Measurements from ENCODE around the gene CSTF3. TPM values are rescaled to one million over a fixed set of nuclear protein-coding genes. Genes with fewer than 3 reads are reported as not detected.

The CSTF3 gene
- total RNA-seq, 3 donors from 2014 or later, result 9.0 to 33.4 (median 15.7) TPM

DNA sequence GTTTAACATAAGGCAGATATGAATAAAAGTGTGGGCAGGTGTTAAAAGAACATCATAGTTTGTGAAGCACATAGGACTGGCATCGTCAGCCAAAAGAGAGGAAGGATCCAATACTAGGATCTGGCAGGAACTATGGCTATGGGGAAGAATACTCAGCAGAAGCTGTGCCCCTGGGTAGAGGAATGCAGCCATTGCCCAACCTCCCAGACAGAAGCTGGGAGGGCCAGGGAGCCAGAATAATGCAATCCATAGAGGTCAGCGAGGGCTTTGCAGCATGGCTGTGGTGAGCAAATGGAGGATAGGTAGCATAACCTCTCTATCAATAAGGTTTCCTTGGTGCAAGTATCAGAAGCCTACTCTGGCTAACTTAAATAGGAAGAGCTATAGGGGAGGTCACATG lies 11.7 kb upstream of the CSTF3 start:
- H3K9me3 ChIP-seq, result no peaks in the 10 kb centered on the region
- no peaks in the 10 kb centered on the region for H3K36me3 ChIP-seq
- intact Hi-C loops (cut with DNase I; ENCODE audit: low total_unique reads), result no loop called here
- H3K4me3 ChIP-seq, result no peak overlapping the region
- DNase-seq (ENCODE audit: low spot score in 2 of 2), result no peak
- no peak overlapping the region for H3K27ac ChIP-seq
- TF ChIP-seq POLR2AphosphoS5 (IDR thresholded peaks at IDR 0.05) (no peak), POLR2A (IDR thresholded peaks at IDR 0.05) (no peak)
- TF ChIP-seq, protein P1, sequence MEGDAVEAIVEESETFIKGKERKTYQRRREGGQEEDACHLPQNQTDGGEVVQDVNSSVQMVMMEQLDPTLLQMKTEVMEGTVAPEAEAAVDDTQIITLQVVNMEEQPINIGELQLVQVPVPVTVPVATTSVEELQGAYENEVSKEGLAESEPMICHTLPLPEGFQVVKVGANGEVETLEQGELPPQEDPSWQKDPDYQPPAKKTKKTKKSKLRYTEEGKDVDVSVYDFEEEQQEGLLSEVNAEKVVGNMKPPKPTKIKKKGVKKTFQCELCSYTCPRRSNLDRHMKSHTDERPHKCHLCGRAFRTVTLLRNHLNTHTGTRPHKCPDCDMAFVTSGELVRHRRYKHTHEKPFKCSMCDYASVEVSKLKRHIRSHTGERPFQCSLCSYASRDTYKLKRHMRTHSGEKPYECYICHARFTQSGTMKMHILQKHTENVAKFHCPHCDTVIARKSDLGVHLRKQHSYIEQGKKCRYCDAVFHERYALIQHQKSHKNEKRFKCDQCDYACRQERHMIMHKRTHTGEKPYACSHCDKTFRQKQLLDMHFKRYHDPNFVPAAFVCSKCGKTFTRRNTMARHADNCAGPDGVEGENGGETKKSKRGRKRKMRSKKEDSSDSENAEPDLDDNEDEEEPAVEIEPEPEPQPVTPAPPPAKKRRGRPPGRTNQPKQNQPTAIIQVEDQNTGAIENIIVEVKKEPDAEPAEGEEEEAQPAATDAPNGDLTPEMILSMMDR (IDR thresholded peaks at IDR 0.05), result no peak
- no peaks in the 10 kb centered on the region for H3K27me3 ChIP-seq
- H3K4me1 ChIP-seq, result no peaks in the 10 kb centered on the region

DNA sequence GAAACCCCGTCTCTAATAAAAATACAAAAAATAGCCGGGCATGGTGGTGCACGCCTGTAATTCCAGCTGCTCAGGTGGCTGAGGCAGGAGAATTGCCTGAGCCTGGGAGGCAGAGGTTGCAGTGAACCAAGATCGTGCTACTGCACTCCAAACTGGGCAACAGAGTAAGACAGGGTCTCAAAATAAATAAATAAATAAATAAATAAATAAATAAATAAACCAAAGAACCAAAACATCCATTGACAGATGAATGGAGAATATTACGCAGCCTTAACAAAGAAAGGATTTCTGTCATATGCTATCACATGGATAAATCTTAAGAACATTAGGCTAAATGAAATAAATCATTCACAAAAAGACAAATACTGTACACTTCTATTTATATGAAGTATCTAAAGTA lies 11.1 kb upstream of the CSTF3 start:
- Histone ChIP-seq H3K9me3 (no peaks in the 10 kb centered on the region), H3K27ac (no peak overlapping the region), H3K4me3 (no peak overlapping the region), H3K27me3 (no peaks in the 10 kb centered on the region), H3K36me3 (no peaks in the 10 kb centered on the region), H3K4me1 (no peaks in the 10 kb centered on the region)
- intact Hi-C loops (cut with DNase I; ENCODE audit: low total_unique reads), result no loop called here
- DNase-seq (ENCODE audit: low spot score in 2 of 2), result no peak
- TF ChIP-seq, protein P1 (IDR thresholded peaks at IDR 0.05), result no peak
- TF ChIP-seq POLR2A (IDR thresholded peaks at IDR 0.05) (no peak), POLR2AphosphoS5 (IDR thresholded peaks at IDR 0.05) (no peak)

DNA sequence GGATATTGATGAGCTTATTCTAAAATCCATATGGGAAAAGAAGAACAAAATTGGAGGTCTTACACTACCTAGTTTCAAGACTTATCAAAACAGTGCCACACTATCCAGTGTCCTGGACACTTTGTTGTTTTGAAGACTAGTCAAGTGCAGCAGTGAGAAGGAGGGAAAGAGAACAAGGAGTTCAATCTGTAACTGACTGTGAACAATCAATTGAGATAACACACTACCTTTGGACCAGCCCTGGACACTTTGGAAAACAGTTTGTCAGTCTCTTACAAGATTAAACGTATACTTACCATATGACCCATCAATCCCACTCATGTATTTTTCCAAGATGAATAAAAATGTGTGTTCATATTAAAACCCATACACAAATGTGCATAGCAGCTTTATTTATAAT lies 10.0 kb upstream of the CSTF3 start:
- Histone ChIP-seq H3K4me3 (no peak overlapping the region), H3K36me3 (no peaks in the 10 kb centered on the region), H3K4me1 (no peaks in the 10 kb centered on the region), H3K9me3 (no peaks in the 10 kb centered on the region), H3K27ac (no peak overlapping the region), H3K27me3 (no peaks in the 10 kb centered on the region)
- DNase-seq (ENCODE audit: low spot score in 2 of 2), result no peak
- intact Hi-C loops (cut with DNase I; ENCODE audit: low total_unique reads), result no loop called here
- TF ChIP-seq POLR2AphosphoS5 (IDR thresholded peaks at IDR 0.05) (no peak), POLR2A (IDR thresholded peaks at IDR 0.05) (no peak)
- TF ChIP-seq, protein P1 (IDR thresholded peaks at IDR 0.05), result no peak

DNA sequence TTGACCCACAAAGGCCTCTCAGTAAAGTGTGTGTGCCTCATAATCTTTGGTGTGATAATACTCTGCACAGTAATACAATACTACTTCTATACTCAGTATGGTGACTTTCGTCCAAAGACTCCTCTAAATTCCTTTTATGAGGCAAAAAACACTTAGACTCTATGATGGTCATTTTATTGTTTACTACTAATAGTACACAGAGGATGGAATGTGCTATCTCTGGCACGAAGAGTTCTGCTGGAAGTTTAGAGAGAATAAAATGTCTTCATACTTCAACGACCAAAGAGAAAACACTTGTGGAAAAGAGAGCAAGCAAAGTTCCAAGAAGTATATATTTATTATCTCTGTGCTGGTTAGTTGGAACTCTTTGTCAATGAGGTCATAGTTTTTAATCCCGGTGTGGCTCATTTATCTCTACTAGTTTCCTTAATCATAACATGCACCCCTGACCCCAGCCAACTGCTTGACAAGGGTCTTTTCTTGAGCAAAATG lies 7.5 kb upstream of the CSTF3 start:
- intact Hi-C loops (cut with DNase I; ENCODE audit: low total_unique reads), result loop anchor here (10.0 kb wide), 1 partner anchor 156 kb away; no protein-coding TSS in a partner anchor
- H3K4me1 ChIP-seq, result no peaks in the 10 kb centered on the region

DNA sequence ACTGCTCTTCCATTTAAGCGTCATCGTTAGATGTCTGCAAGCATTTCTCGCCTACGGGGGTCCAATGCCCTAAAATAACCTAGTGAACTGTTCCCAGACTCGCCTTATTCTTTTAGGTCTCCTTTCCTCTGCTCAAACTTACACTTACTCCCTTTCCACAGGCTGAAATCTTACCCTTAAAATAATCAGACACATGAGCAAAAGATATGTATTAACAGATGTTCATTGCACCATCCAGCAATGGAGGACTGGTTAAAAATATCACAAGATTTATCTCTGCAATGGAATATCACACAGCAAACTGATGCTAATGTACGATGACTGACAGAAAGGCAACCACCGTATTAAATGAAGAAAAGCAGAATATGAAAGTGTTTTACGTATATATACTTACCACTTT lies 1.6 kb upstream of the CSTF3 start:
- Histone ChIP-seq H3K9me3 (no peaks in the 10 kb centered on the region), H3K27ac (no peak overlapping the region), H3K4me3 (no peak overlapping the region), H3K36me3 (no peaks in the 10 kb centered on the region), H3K27me3 (no peaks in the 10 kb centered on the region), H3K4me1 (no peaks in the 10 kb centered on the region)
- intact Hi-C loops (cut with DNase I; ENCODE audit: low total_unique reads), result loop anchor here (10.0 kb wide), 1 partner anchor 162 kb away; no protein-coding TSS in a partner anchor
- TF ChIP-seq, protein P1 (IDR thresholded peaks at IDR 0.05), result no peak
- TF ChIP-seq POLR2AphosphoS5 (IDR thresholded peaks at IDR 0.05) (no peak), POLR2A (IDR thresholded peaks at IDR 0.05) (no peak)
- no peak for DNase-seq (ENCODE audit: low spot score in 2 of 2)

More for the DNA sequence above, 7.5 kb upstream of the CSTF3 start:
- TF ChIP-seq POLR2AphosphoS5 (IDR thresholded peaks at IDR 0.05) (no peak), POLR2A (IDR thresholded peaks at IDR 0.05) (no peak)
- TF ChIP-seq, protein P1 (IDR thresholded peaks at IDR 0.05), result no peak
- H3K9me3 ChIP-seq, result no peaks in the 10 kb centered on the region
- H3K4me3 ChIP-seq, result no peak overlapping the region
- no peak overlapping the region for H3K27ac ChIP-seq
- DNase-seq (ENCODE audit: low spot score in 2 of 2), result no peak
- H3K27me3 ChIP-seq, result no peaks in the 10 kb centered on the region
- H3K36me3 ChIP-seq, result no peaks in the 10 kb centered on the region
